GM12878 (cell line): ENCODE data around the gene PDE6B. TPM values are rescaled to one million over a fixed set of nuclear protein-coding genes. Genes with fewer than 3 reads are reported as not detected.
A peak's percentile ranks its signal among the peaks of the same experiment; 100 is the strongest.

Experiments
- ATAC-seq: fragments of 200-7000 bp; cut with Tn5 transposase; 3 replicates; pipeline ENCODE4 v1.9.1; 2020; ENCODE audit warnings: mild to moderate bottlenecking, moderate library complexity
- BruUV-seq: library from RNA; stranded (reverse); fragments of 400-500 nt; replicated peaks from 2 replicates; lab custom pipeline; 2021; lab: Mats Ljungman, UMichigan
- CTCF ChIA-PET: fragments of 300-600 bp; sonication (Branson Sonifier 250); formaldehyde crosslinking; extraction: SDS; loops from one replicate; lab custom pipeline; 2021; ENCODE audit warnings: inconsistent platforms; lab: Yijun Ruan, JAX
- POLR2A ChIA-PET: fragments of 350-600 bp; formaldehyde crosslinking; extraction: SDS; loops from one replicate; lab custom pipeline; 2021; ENCODE audit warnings: inconsistent platforms; lab: Charles Lee
- RAD21 ChIA-PET: fragments of 300-600 bp; sonication (Branson Sonifier 250); formaldehyde crosslinking; loops from one replicate; lab custom pipeline; 2023; ENCODE audit warnings: antibody characterized with exemption; ENCODE audit not compliant: unreplicated experiment; lab: Charles Lee
- SMC1A ChIA-PET: fragments of 300-600 bp; sonication (Branson Sonifier 250); formaldehyde crosslinking; loops from one replicate; lab custom pipeline; 2023; ENCODE audit not compliant: unreplicated experiment, uncharacterized antibody; lab: Charles Lee
- DNase-seq: peaks from one replicate; pipeline ENCODE4 v3.0.0-alpha.2; 2011; ENCODE audit warnings: low read depth, low spot score
- FAIRE-seq: peaks from 3 replicates; lab custom pipeline; 2011; peaks lifted over from hg19 to GRCh38; lab: Jason Lieb, UNC
- H2AFZ ChIP-seq: 2 replicates; pipeline ENCODE4 v1.6.0; 2011; ENCODE audit warnings: low read depth, low read length, control low read depth; ENCODE audit not compliant: control insufficient read depth
- H3K27ac ChIP-seq: 2 replicates; pipeline ENCODE4 v1.5.1; 2011; ENCODE audit warnings: control low read depth; ENCODE audit not compliant: control insufficient read depth, insufficient read depth
- H3K27me3 ChIP-seq, 2 experiments: replicated peaks in 1 of 2; 2 replicates each; pipeline versions ENCODE4 v1.6.0 to v1.6.1; 2011; ENCODE audit warnings: low read length in 1 of 2; ENCODE audit not compliant: control insufficient read depth in 2 of 2, insufficient read depth in 2 of 2
- H3K36me3 ChIP-seq, 2 experiments: 2 replicates each; pipeline ENCODE4 v1.5.1; 2011; ENCODE audit warnings: low read length in 1 of 2; ENCODE audit not compliant: control insufficient read depth in 2 of 2, insufficient read depth in 2 of 2
- H3K4me1 ChIP-seq: 2 replicates; pipeline ENCODE4 v1.6.1; 2011; ENCODE audit warnings: mild to moderate bottlenecking, low read length, moderate library complexity, mixed read lengths; ENCODE audit not compliant: control insufficient read depth, insufficient read depth
- H3K4me2 ChIP-seq: 2 replicates; pipeline ENCODE4 v1.6.0; 2011; ENCODE audit warnings: control low read depth; ENCODE audit not compliant: control insufficient read depth, insufficient read depth
- H3K4me3 ChIP-seq: fragments of 200-600 bp; sonication (generic); 2 replicates; pipeline ENCODE4 v1.5.1; 2016
- H3K79me2 ChIP-seq: 2 replicates; pipeline ENCODE4 v1.6.0; 2011; ENCODE audit warnings: low read length; ENCODE audit not compliant: control insufficient read depth, insufficient read depth
- H3K9ac ChIP-seq: 2 replicates; pipeline ENCODE4 v1.8.0; 2011; ENCODE audit warnings: low read length, control low read depth, mixed read lengths; ENCODE audit not compliant: control insufficient read depth, insufficient read depth
- H3K9me3 ChIP-seq: replicated peaks from 3 replicates; pipeline ENCODE4 v1.5.1; 2011; ENCODE audit warnings: mild to moderate bottlenecking, low read length; ENCODE audit not compliant: control insufficient read depth, insufficient read depth
- H4K20me1 ChIP-seq: 2 replicates; pipeline ENCODE4 v1.6.0; 2011; ENCODE audit not compliant: control insufficient read depth, insufficient read depth
- CEBPB ChIP-seq, 2 experiments: fragments of 150-350 bp in 1 of 2; IDR thresholded peaks; 2 replicates each; pipeline ENCODE4 v1.6.1; 2012 to 2014; ENCODE audit warnings: low read depth in 2 of 2, low read length in 2 of 2, borderline replicate concordance in 1 of 2, inconsistent platforms in 1 of 2
- CHD4 ChIP-seq: fragments of 200-600 bp; sonication (generic); IDR thresholded peaks from 2 replicates; pipeline ENCODE4 v1.6.1; 2016; ENCODE audit warnings: mild to moderate bottlenecking
- CREB1 ChIP-seq: IDR thresholded peaks from 2 replicates; pipeline ENCODE4 v1.6.1; 2012; ENCODE audit warnings: low read depth, mild to moderate bottlenecking, inconsistent platforms
- MTA2 ChIP-seq: fragments of 450-650 bp; IDR thresholded peaks from 2 replicates; pipeline ENCODE4 v1.6.1; 2016; ENCODE audit warnings: low read depth, mild to moderate bottlenecking, moderate library complexity
- MYC ChIP-seq: IDR thresholded peaks from 2 replicates; pipeline ENCODE4 v1.6.1; 2011; ENCODE audit warnings: mild to moderate bottlenecking, low read length, moderate library complexity, inconsistent platforms; ENCODE audit not compliant: insufficient read depth, insufficient replicate concordance, insufficient read length, severe bottlenecking
- NKRF ChIP-seq: fragments of 450-650 bp; conservative IDR thresholded peaks from 2 replicates; pipeline ENCODE4 v1.6.1; 2017; ENCODE audit warnings: mild to moderate bottlenecking, moderate library complexity
- NRF1 ChIP-seq: conservative IDR thresholded peaks from 2 replicates; pipeline ENCODE4 v1.6.1; 2011; ENCODE audit warnings: mild to moderate bottlenecking, low read depth, low read length, improper control_type of control experiment
- POLR2AphosphoS5 ChIP-seq: IDR thresholded peaks from 2 replicates; pipeline ENCODE4 v1.6.1; 2011; ENCODE audit warnings: mild to moderate bottlenecking, low read length, inconsistent platforms
- RAD21 ChIP-seq: IDR thresholded peaks from 2 replicates; pipeline ENCODE4 v1.6.1; 2011; ENCODE audit warnings: mild to moderate bottlenecking, low read depth, low read length, moderate library complexity; ENCODE audit not compliant: insufficient read depth
- RCOR1 ChIP-seq: conservative IDR thresholded peaks from 2 replicates; pipeline ENCODE4 v1.6.1; 2012; ENCODE audit warnings: low read depth, low read length, improper control_type of control experiment
- RUNX3 ChIP-seq: IDR thresholded peaks from 2 replicates; pipeline ENCODE4 v1.6.1; 2012; ENCODE audit warnings: low read length, inconsistent platforms
- SMARCA5 ChIP-seq: fragments of 450-650 bp; IDR thresholded peaks from 2 replicates; pipeline ENCODE4 v1.6.1; 2017; ENCODE audit warnings: mild to moderate bottlenecking
- SP1 ChIP-seq: IDR thresholded peaks from one replicate; pipeline ENCODE4 v1.6.1; 2011; ENCODE audit warnings: low read depth, low read length
- ZNF384 ChIP-seq: IDR thresholded peaks from 2 replicates; pipeline ENCODE4 v1.6.1; 2012; ENCODE audit warnings: low read depth, mild to moderate bottlenecking, low read length, improper control_type of control experiment, borderline replicate concordance
- ZNF592 ChIP-seq: fragments of 450-650 bp; IDR thresholded peaks from 2 replicates; pipeline ENCODE4 v1.6.1; 2017; ENCODE audit warnings: mild to moderate bottlenecking, moderate library complexity
- ZSCAN29 ChIP-seq: fragments of 450-650 bp; IDR thresholded peaks from 2 replicates; pipeline ENCODE4 v1.6.1; 2017; ENCODE audit warnings: mild to moderate bottlenecking, moderate library complexity
- ZZZ3 ChIP-seq: IDR thresholded peaks from 2 replicates; pipeline ENCODE4 v1.6.1; 2011; ENCODE audit warnings: low read depth; ENCODE audit not compliant: control insufficient read depth, insufficient read length
- WGBS: methylation state at CpG from one replicate; pipeline ENCODE4 v1.1.6; 2016; ENCODE audit warnings: low lambda C conversion rate; ENCODE audit not compliant: insufficient replicate concordance, insufficient coverage; ENCODE audit errors: missing lambda C conversion rate; 5-methylcytosine and 5-hydroxymethylcytosine counted together
- in situ Hi-C: fragments of 300-500 bp; cut with MboI; formaldehyde crosslinking; loops from 9 replicates; pipeline ENCODE4 v1.14.3; 2018; ENCODE audit warnings: mixed read lengths
- intact Hi-C: fragments of 100-400 bp; cut with micrococcal nuclease; formaldehyde crosslinking; loops from one replicate; pipeline ENCODE4 v1.14.2; 2022; ENCODE audit not compliant: unreplicated experiment
- polyA plus RNA-seq, 11 experiments: library from polyadenylated mRNA; depleted of rRNA in 4 of 11; unstranded in 6 of 11; stranded (reverse) in 5 of 11; fragments of >200 nt; fragmentation: Nextera tagmentation in 4 of 11; fragmentation: Illumina TruSeq in 1 of 11; extraction: Ambion mirVana in 4 of 11; extraction: Trizol in 1 of 11; gene quantifications; 1 replicate in 1 of 11; 2 replicates in 10 of 11; pipeline versions ENCODE4 v1.2.1 to v1.2.3, GENCODE V29; 2011 to 2016; ENCODE audit warnings: inconsistent platforms in 2 of 11, missing spikeins in 2 of 11, low read depth in 1 of 11
- total RNA-seq, 4 experiments: library from RNA; depleted of rRNA in 3 of 4; stranded (reverse); fragments of >200 nt in 3 of 4; fragmentation: Illumina TruSeq in 1 of 4; extraction: Trizol in 1 of 4; gene quantifications; 2 replicates each; pipeline versions ENCODE4 v1.2.1 to v1.2.3, GENCODE V29; 2013 to 2021
- TF ChIP-seq, protein P1 (sequence below): IDR thresholded peaks from 2 replicates; pipeline ENCODE4 v1.6.1; 2012; ENCODE audit warnings: low read depth, low read length, improper control_type of control experiment

Gene PDE6B
- total and polyA plus RNA-seq, 10 of the 15 experiments (the other 5 are each of a cell fraction or from before 2014, with no cell fraction given), result 2.6 to 6.4 (median 3.8) TPM

DNA sequence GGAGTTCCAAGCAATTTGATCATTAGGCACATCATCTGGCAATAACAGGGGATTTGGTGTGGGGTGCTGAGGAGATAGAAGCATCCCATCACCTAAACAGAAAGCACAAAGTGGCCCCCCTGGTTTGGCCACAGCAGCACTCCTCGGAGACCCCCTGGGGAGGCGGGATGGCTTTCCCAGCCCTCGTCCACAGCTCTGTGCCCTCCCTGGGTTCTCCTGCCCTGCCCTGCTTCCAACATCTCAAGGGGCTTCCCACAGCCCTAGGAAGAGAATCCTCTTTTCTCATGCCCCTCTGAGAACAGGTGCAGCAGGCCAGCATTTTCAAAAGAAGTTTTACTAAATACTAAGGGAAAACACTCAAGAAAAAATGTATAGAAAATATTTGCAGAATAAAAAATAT is 35.9 kb downstream of the PDE6B start (continued):
- TF ChIP-seq RCOR1, result no peak
- TF ChIP-seq ZZZ3, result no peak
- no peak for TF ChIP-seq MTA2
- no peak for TF ChIP-seq MYC
- TF ChIP-seq ZSCAN29, result no peak
- TF ChIP-seq NRF1, result no peak

GRCh38 chr4:661881-662761 is 36.7 kb downstream of the PDE6B start:
- SMC1A ChIA-PET, result no interaction called here
- in situ Hi-C loops, result no loop called here
- no peak overlapping the region for H3K27ac ChIP-seq
- TF ChIP-seq, protein P1, sequence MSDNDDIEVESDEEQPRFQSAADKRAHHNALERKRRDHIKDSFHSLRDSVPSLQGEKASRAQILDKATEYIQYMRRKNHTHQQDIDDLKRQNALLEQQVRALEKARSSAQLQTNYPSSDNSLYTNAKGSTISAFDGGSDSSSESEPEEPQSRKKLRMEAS, result no peak
- TF ChIP-seq ZNF592 (no peak), RAD21 (no peak), ZSCAN29 (no peak), CEBPB (IDR thresholded peaks at IDR 0.05; ENCODE audit: borderline replicate concordance in 1 of 2, low read depth in 2 of 2, low read length in 2 of 2) (no peak), CREB1 (no peak), POLR2AphosphoS5 (no peak), RUNX3 (no peak), NKRF (no peak), SMARCA5 (no peak), SP1 (no peak), CHD4 (no peak), ZNF384 (no peak)

More at GRCh38 chr4:661881-662761, 36.7 kb downstream of the PDE6B start:
- H3K9ac ChIP-seq, result no peak overlapping the region
- intact Hi-C loops, result no loop called here
- H3K9me3 ChIP-seq, result no peaks in the 10 kb centered on the region; the same call in 2 of the 3 replicates
- no peaks in the 10 kb centered on the region for H3K36me3 ChIP-seq
- DNase-seq, result no peak
- peaks cover 3% of the 10 kb centered on the region for H3K79me2 ChIP-seq
- WGBS, result 84% methylated on average over 36 of the region's 42 CpGs
- H2AFZ ChIP-seq, result no peak overlapping the region
- H4K20me1 ChIP-seq, result no peaks in the 10 kb centered on the region
- ChIA-PET RAD21 (no interaction called here), CTCF (no interaction called here), POLR2A (no interaction called here)
- no peak overlapping the region for H3K4me3 ChIP-seq
- no peak for ATAC-seq
- TSS peak; percentile 70 for BruUV-seq
- no peak for FAIRE-seq
- H3K4me2 ChIP-seq, result no peak overlapping the region
- no peaks in the 10 kb centered on the region for H3K27me3 ChIP-seq
- H3K4me1 ChIP-seq, result no peaks in the 10 kb centered on the region
